Activated T-cell treated with anti-CD3 and anti-CD28 coated beads for 4 hours (primary cell): ENCODE measurements around the gene ANTXRL.
A peak's percentile ranks its signal among the peaks of the same experiment; 100 is the strongest.
"Not testable (repeated sequence)": the region's sequence is repeated elsewhere in the genome, so short reads cannot be mapped to it uniquely, and the experiment has no call there.

Experiments used
- DNase-seq: peaks from one replicate; pipeline ENCODE4 v3.0.0-alpha.2; 2020

The ANTXRL gene

GRCh38 chr10:46255210-46255609 lies 31.6 kb upstream of the ANTXRL start:
- DNase-seq, result not testable (repeated sequence)

GRCh38 chr10:46255801-46256747 lies 30.7 kb upstream of the ANTXRL start:
- peak; percentile 32 for DNase-seq

DNA sequence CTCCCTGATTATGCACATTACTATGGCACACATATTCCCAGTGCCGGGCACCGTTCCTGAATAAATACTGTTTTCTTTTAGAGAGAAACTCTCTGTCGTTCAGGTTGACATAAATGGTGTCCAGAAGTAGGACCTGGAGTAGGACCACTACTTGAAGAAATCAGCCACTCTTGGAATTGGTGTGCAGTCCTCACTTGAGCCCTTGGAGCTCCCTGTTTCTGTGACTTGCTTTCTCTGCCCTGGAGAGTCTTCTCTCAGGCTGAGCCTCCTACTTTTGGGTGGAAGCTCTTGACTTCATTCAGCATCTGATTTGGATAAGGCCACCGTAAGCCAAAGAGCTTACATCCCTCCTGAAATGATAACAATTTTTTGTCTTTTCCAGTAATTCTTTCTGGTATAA lies 29.7 kb upstream of the ANTXRL start:
- no peak for DNase-seq

- not testable (repeated sequence) for DNase-seq
These were observed 23.8 kb upstream of the ANTXRL start for GRCh38 chr10:46262906-46263560.

DNA sequence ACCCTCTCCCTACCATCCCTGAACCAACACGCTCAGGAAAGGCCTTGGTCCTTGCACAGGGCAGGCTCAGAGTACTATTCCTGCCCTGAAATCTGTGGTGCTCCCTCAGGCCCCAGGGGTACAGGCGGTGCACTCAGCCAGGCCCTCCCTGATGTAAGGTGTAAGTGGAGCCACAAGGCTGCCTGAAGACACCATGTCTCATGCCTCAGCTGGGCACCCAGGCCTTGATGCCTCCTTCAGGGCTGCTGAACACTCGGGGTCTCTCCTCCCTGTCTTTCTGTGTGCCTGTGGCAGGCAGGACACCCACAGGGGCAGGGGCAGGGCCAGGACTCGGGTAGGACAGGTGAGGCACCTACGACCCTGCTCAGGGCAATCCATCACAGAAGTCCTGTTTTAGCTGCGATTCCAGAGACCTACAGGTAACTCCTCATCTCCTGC lies 22.9 kb upstream of the ANTXRL start:
- no peak for DNase-seq

- no peak for DNase-seq
These were observed 22.5 kb upstream of the ANTXRL start for GRCh38 chr10:46264336-46264735.

GRCh38 chr10:46264737-46265368 lies 21.9 kb upstream of the ANTXRL start:
- no peak for DNase-seq

- DNase-seq, result not testable (repeated sequence)
These were observed 21.1 kb upstream of the ANTXRL start for GRCh38 chr10:46265566-46266305.

- DNase-seq, result no peak
These were observed 20.4 kb upstream of the ANTXRL start for GRCh38 chr10:46266306-46266985.

- DNase-seq, result no peak
These were observed 19.4 kb upstream of the ANTXRL start for GRCh38 chr10:46267132-46267985.

DNA sequence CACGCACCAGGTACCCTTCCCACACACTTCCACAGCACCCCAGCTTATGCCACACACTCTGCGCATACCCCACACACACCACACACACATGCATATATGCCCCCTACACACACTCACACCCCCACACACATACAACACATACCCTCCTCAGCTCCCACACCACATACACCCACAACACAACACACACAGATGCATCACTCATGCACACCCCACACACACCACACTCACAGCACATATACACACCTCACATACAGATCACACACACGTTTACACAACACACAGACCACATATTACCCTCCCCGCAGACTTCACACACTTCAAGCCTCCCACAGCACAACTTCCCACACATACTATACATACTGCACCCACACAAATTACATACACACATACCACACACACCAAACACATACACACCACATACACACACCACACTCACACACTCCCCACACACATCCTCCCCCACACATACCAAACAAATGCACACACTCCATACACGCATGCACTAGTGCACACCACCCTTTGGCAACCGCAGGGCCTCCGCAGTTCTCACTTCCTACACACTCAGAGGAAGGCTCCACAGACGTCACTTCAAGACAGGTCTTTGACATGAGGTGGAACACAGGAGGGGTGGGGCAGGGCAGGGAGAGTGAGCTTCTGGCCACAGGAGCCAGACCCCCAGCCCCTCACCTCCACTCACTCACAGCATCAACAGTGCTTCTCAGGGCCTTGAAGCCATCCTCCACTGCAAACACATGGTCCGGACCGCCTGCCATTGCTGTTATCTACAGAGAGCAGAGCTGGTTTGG lies 18.5 kb upstream of the ANTXRL start:
- peak; percentile 57 for DNase-seq

GRCh38 chr10:46269554-46270053 lies 17.2 kb upstream of the ANTXRL start:
- not testable (repeated sequence) for DNase-seq

DNA sequence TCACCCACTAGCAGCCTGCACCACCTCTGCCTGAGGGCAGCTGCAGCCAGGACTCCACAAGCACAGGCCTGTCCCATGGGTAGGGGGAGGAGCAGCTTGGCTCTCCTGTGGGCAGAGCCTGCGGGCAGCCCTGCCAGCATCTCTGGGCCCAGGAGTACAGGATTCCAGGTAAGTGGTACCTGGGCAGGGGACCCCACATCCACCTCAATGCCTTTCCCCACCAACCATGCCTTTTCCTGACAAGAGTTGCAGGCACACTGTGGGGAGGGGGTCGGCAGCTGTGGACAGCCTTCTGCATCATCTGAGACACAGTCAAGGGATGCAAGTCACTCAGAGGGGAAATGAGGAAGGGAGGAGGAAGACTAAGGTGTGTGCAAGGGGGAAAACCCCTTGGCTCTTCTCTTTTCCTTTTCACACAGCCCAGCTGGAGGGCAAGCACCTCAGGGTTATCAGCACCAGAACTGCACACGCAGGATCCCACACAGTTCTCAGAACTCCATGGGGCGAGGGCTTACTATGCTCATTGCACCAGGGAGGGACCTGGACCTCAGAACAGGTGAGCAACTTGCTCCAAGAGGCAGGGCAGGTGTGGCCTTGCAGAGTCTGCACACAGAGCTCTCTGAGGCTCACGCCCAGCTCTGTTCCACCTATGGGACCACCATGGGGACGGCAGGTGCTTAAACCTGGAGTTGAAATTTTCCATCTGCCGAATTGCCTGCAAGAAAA lies 16.5 kb upstream of the ANTXRL start:
- DNase-seq, result no peak

DNA sequence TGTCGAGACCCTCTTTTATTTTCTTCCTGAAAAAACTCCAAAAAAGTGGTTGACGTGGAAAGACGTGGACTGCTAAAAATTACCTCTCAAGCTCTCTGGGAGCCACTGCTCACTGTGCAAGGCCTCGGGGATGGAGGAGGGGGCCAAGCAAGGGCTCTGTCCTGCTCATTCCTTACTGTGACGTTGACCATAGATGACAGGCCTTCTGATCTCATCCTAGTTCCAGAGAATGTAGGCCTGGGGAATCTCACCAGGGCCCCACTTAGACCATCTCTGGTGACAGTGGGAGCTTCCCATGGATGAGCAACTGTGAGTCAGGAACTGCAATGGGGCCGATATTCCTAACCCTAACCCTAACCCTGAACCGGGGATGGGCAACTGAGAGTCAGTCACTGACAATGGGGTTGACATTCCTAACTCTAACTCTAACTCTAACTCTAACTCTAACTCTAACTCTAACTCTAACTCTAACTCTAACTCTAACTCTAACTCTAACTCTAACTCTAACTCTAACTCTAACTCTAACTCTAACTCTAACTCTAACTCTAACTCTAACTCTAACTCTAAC lies 15.8 kb upstream of the ANTXRL start:
- DNase-seq, result not testable (repeated sequence)

DNA sequence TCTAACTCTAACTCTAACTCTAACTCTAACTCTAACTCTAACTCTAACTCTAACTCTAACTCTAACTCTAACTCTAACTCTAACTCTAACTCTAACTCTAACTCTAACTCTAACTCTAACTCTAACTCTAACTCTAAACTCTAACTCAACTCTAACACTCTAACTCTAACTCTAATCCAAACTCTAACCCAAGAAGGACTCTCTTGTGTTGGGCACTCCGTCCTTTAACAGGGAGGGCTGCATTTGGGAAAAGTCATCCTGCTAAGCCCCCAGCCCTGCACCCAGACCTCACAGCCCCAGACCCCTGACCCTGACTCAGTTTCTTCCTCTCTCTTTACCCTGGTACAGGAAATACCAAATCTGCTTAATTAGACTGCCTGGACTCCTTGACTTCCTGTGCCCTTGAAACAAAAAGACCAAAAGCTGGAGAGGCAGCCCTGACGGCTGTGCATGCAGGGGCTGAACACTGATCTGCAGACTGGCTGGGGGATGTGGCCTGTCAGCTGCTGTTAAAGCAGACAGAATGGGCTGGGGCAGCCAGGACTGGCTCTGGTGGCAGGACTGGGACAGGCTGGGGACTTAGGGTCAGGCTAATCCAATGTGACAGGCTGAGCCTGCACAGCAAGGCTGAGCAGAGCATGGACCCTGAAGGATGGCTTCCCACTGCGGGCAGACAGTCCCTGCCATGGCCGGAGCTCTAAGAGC lies 14.8 kb upstream of the ANTXRL start:
- not testable (repeated sequence) for DNase-seq

DNA sequence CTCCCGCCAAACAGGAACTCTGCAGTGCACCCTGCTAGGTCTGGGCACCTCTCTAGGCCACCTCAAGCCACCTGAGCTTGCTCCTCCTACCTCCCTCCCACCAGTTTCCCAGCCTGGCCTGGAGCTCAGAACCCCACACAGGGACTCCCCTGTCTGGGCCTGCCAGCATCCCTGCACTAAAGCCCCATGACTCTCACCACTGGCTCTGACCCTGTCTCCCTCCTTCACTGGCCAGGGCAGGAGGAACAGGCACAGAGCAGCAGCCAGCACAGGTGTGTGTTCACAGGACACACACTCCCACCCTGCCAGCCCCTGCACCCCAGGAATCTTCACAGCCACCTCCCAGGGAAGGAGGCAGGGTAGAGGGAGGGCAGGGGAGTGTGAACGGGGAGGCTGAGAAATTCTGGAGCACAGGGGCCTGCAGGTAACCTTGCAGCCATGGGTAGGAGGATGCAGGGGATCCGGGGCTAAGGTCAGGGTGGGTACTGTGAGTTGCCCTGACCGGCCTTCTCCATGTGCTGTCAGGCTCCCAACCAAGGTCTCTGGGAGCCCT lies 13.9 kb upstream of the ANTXRL start:
- DNase-seq, result no peak

GRCh38 chr10:46273506-46274477 lies 13.0 kb upstream of the ANTXRL start:
- DNase-seq, result no peak
